Common myeloid progenitor, CD34-positive (primary cell): Measurements from ENCODE around the gene PCP4L1.
A peak's percentile ranks its signal among the peaks of the same experiment; 100 is the strongest.
"Not testable (repeated sequence)": the region's sequence is repeated elsewhere in the genome, so short reads cannot be mapped to it uniquely, and the experiment has no call there.

Experiments used
- CTCF ChIA-PET: fragments of 350-600 bp; sonication (Branson Sonifier 250); formaldehyde crosslinking; loops from one replicate; lab custom pipeline; 2021; ENCODE audit warnings: antibody characterized with exemption; lab: Charles Lee
- POLR2A ChIA-PET: fragments of 350-600 bp; sonication (Branson Sonifier 250); formaldehyde crosslinking; loops from one replicate; lab custom pipeline; 2021; ENCODE audit warnings: antibody characterized with exemption; lab: Charles Lee
- DNase-seq, 3 donors: peaks; one replicate each; pipeline versions ENCODE4 v3.0.0 to v3.0.0-alpha.2; 2013
- H3K27ac ChIP-seq, 2 experiments: 1 replicate in 1 of 2; 2 replicates in 1 of 2; pipeline ENCODE4 v1.7.0; 2013; ENCODE audit warnings: inconsistent platforms in 2 of 2, low read length in 2 of 2, mild to moderate bottlenecking in 2 of 2, low read depth in 1 of 2, moderate library complexity in 1 of 2; ENCODE audit not compliant: severe bottlenecking in 2 of 2, insufficient read depth in 1 of 2, poor library complexity in 1 of 2
- H3K27me3 ChIP-seq, 5 experiments: replicated peaks in 2 of 5; 1 replicate in 3 of 5; 2 replicates in 2 of 5; pipeline versions ENCODE4 v1.6.1 to v1.7.0; 2013; ENCODE audit warnings: low read length in 4 of 5, mild to moderate bottlenecking in 2 of 5, moderate library complexity in 2 of 5, inconsistent platforms in 1 of 5; ENCODE audit not compliant: insufficient read depth in 5 of 5, control insufficient read depth in 4 of 5
- H3K36me3 ChIP-seq, 4 experiments: 1 replicate in 2 of 4; 2 replicates in 2 of 4; pipeline versions ENCODE4 v1.6.1 to v1.7.0; 2013; ENCODE audit warnings: low read length in 3 of 4, control low read depth in 1 of 4, mild to moderate bottlenecking in 1 of 4; ENCODE audit not compliant: control insufficient read depth in 4 of 4, insufficient read depth in 4 of 4
- H3K4me1 ChIP-seq, 4 experiments: 1 replicate in 3 of 4; 2 replicates in 1 of 4; pipeline versions ENCODE4 v1.6.1 to v1.7.1; 2013; ENCODE audit warnings: low read length in 3 of 4, mild to moderate bottlenecking in 3 of 4, control low read depth in 1 of 4, inconsistent platforms in 1 of 4, moderate library complexity in 1 of 4; ENCODE audit not compliant: control insufficient read depth in 4 of 4, insufficient read depth in 4 of 4; ENCODE audit errors: control extremely low read depth in 1 of 4
- H3K4me3 ChIP-seq, 7 experiments: 1 replicate in 4 of 7; 2 replicates in 3 of 7; pipeline versions ENCODE4 v1.5.1 to v1.7.0; 2013; ENCODE audit warnings: mild to moderate bottlenecking in 7 of 7, low read length in 6 of 7, moderate library complexity in 6 of 7, inconsistent platforms in 2 of 7, low read depth in 2 of 7, control low read depth in 1 of 7; ENCODE audit not compliant: insufficient read depth in 4 of 7, control insufficient read depth in 1 of 7; ENCODE audit errors: extremely low read depth in 1 of 7
- H3K9me3 ChIP-seq, 5 experiments: 1 replicate in 4 of 5; 2 replicates in 1 of 5; pipeline versions ENCODE4 v1.6.1 to v1.7.1; 2013; ENCODE audit warnings: low read length in 4 of 5, mild to moderate bottlenecking in 2 of 5, inconsistent platforms in 1 of 5, low read depth in 1 of 5, moderate library complexity in 1 of 5; ENCODE audit not compliant: control insufficient read depth in 4 of 5, insufficient read depth in 2 of 5; ENCODE audit errors: control extremely low read depth in 1 of 5
- WGBS: methylation state at CpG from one replicate; pipeline ENCODE4 v1.1.5; 2013; ENCODE audit not compliant: insufficient coverage; 5-methylcytosine and 5-hydroxymethylcytosine counted together

Gene PCP4L1

GRCh38 chr1:161315841-161316674 is 57.5 kb downstream of the PCP4L1 start:
- POLR2A ChIA-PET = interaction anchor here (0.6 kb wide), 2 partner anchors 7 to 88 kb away, joined by 3 to 6 read pairs; no protein-coding TSS in a partner anchor
- H3K36me3 ChIP-seq, H3K9me3 ChIP-seq, H3K4me3 ChIP-seq, H3K27ac ChIP-seq, H3K27me3 ChIP-seq, DNase-seq: not testable (repeated sequence)
- H3K4me1 ChIP-seq = peaks cover 5 to 19% (median 13%) of the 10 kb centered on the region in 4 experiments
- CTCF ChIA-PET = interaction anchor here (1.0 to 1.6 kb wide), 3 partner anchors 10 to 16 kb away, joined by 4 to 5 read pairs (median 4); no protein-coding TSS in a partner anchor
- WGBS = 92% methylated on average over 10 of the region's 17 CpGs

GRCh38 chr1:161324020-161324419 is 65.5 kb downstream of the PCP4L1 start:
- Histone ChIP-seq H3K36me3 (peaks cover 5 to 36% (median 28%) of the 10 kb centered on the region in 4 experiments), H3K27me3 (no peaks in the 10 kb centered on the region), H3K27ac (no peak overlapping the region), H3K4me3 (no peak overlapping the region), H3K9me3 (no peaks in the 10 kb centered on the region), H3K4me1 (peaks cover 0 to 4% (median 2%) of the 10 kb centered on the region in 4 experiments)
- ChIA-PET CTCF (interaction anchor here (1.4 to 4.4 kb wide), 2 partner anchors 9 to 44 kb away, joined by 3 to 16 read pairs; partner anchors contain the start of gene CFAP126), POLR2A (interaction anchor here (0.6 kb wide), 1 partner anchor 33 kb away, joined by 5 read pairs; no protein-coding TSS in a partner anchor)
- WGBS = 65% methylated on average over 3 of the region's 4 CpGs
- DNase-seq = peak in 2 of 3 donors; percentile 56 to 70

DNA sequence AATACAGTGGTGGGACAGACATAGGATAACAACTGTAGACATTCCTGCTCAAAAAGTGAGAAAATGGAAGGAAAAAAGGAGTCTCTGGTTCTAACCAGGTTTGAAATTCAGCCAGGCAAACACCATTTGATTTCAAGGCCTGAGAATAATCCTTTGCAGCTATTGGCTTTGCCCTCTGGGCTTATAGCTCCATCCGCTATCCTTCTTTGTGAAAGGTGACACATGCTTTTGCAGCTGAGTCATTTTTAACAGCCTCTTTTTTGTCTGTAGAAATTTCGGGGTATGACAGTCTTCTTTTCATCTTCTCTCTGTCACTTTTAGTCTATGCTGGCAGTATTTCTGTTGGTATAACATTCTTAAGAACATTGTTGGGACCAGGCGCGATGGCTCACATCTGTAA is 71.8 kb downstream of the PCP4L1 start:
- no peak for DNase-seq
- H3K27me3 ChIP-seq = no peaks in the 10 kb centered on the region
- H3K36me3 ChIP-seq = peaks cover 16 to 79% (median 41%) of the 10 kb centered on the region in 4 experiments
- H3K9me3 ChIP-seq = no peaks in the 10 kb centered on the region
- CTCF ChIA-PET = interaction anchor here (1.2 kb wide), 1 partner anchor 38 kb away, joined by 3 read pairs; no protein-coding TSS in a partner anchor
- WGBS = 100% methylated on average over 3 of the region's 4 CpGs
- H3K4me3 ChIP-seq = no peak overlapping the region
- POLR2A ChIA-PET = no interaction called here
- no peaks in the 10 kb centered on the region for H3K4me1 ChIP-seq
- no peak overlapping the region for H3K27ac ChIP-seq

DNA sequence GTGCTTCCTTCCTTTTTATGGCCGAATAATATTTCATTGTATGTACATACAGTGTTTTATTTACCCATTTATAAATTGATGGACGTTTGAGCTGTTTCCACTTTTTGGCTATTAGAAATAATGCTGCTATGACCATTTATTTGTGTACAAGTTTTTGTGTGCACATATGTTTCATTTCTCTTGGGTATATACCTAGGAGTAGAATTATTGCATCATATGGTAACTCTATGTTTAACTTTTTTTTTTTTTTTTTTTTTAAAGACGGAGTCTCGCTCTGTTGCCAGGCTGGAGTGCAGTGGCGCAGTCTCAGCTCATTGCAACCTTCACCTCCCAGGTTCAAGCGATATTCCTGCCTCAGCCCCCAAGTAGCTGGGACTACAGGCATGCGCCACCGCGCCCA is 74.6 kb downstream of the PCP4L1 start:
- no peak overlapping the region for H3K27ac ChIP-seq
- 100% methylated on average over 6 of the region's 9 CpGs for WGBS
- H3K9me3 ChIP-seq = no peaks in the 10 kb centered on the region
- DNase-seq = no peak
- H3K4me3 ChIP-seq = no peak overlapping the region
- CTCF ChIA-PET = interaction anchor here (1.1 to 3.4 kb wide), 2 partner anchors 8 to 11 kb away, joined by 3 to 16 read pairs; no protein-coding TSS in a partner anchor
- POLR2A ChIA-PET = no interaction called here
- H3K4me1 ChIP-seq = no peaks in the 10 kb centered on the region
- peaks cover 13 to 85% (median 39%) of the 10 kb centered on the region in 4 experiments for H3K36me3 ChIP-seq
- H3K27me3 ChIP-seq = no peaks in the 10 kb centered on the region
